ENCODE results near the gene GCDH. TPM values are rescaled to one million over a fixed set of nuclear protein-coding genes. Genes with fewer than 3 reads are reported as not detected.
"Not testable (repeated sequence)": the region's sequence is repeated elsewhere in the genome, so short reads cannot be mapped to it uniquely, and the experiment has no call there.

GCDH gene
- polyA plus RNA-seq, 4 donors, result 24.7 to 36.2 (median 30.4) TPM

GRCh38 chr19:12896460-12896859 lies 5.5 kb downstream of the GCDH start:
- DNase-seq (ENCODE audit: low read depth in 4 of 4, low spot score in 3 of 4), result no peak

GRCh38 chr19:12899891-12900518 lies 9.0 kb downstream of the GCDH start:
- DNase-seq (ENCODE audit: low read depth in 4 of 4, low spot score in 3 of 4), result no peak

GRCh38 chr19:12907166-12907565 lies 16.2 kb downstream of the GCDH start:
- DNase-seq (ENCODE audit: low read depth in 4 of 4, low spot score in 3 of 4), result no peak

GRCh38 chr19:12912571-12912970 lies 21.6 kb downstream of the GCDH start:
- DNase-seq (ENCODE audit: low read depth in 4 of 4, low spot score in 3 of 4), result no peak

- no peak for DNase-seq (ENCODE audit: low read depth in 4 of 4, low spot score in 3 of 4)
Observed at GRCh38 chr19:12913011-12913561, 22.1 kb downstream of the GCDH start.

GRCh38 chr19:12913851-12914690 lies 23.1 kb downstream of the GCDH start:
- no peak for DNase-seq (ENCODE audit: low read depth in 4 of 4, low spot score in 3 of 4)

GRCh38 chr19:12915860-12916259 lies 24.9 kb downstream of the GCDH start:
- not testable (repeated sequence) for DNase-seq (ENCODE audit: low read depth in 4 of 4, low spot score in 3 of 4)

- no peak for DNase-seq (ENCODE audit: low read depth in 4 of 4, low spot score in 3 of 4)
Observed at GRCh38 chr19:12918253-12918652, 27.3 kb downstream of the GCDH start.

- no peak for DNase-seq (ENCODE audit: low read depth in 4 of 4, low spot score in 3 of 4)
Observed at GRCh38 chr19:12921047-12921446, 30.1 kb downstream of the GCDH start.

GRCh38 chr19:12922959-12923358 lies 32.0 kb downstream of the GCDH start:
- no peak for DNase-seq (ENCODE audit: low read depth in 4 of 4, low spot score in 3 of 4)

- DNase-seq (ENCODE audit: low read depth in 4 of 4, low spot score in 3 of 4), result no peak
Observed at GRCh38 chr19:12924621-12925310, 33.8 kb downstream of the GCDH start.

GRCh38 chr19:12930002-12930645 lies 39.2 kb downstream of the GCDH start:
- DNase-seq (ENCODE audit: low read depth in 4 of 4, low spot score in 3 of 4), result no peak

GRCh38 chr19:12932392-12933286 lies 41.7 kb downstream of the GCDH start:
- DNase-seq (ENCODE audit: low read depth in 4 of 4, low spot score in 3 of 4), result no peak

- DNase-seq (ENCODE audit: low read depth in 4 of 4, low spot score in 3 of 4), result peak; percentile 82 to 88 (median 84)
Observed at GRCh38 chr19:12933287-12934072, 42.5 kb downstream of the GCDH start, which contains the start of gene FARSA. Gene FARSA (minus strand): TSS chr19:12933711. CDS start chr19:12933696, 15 bp downstream.

GRCh38 chr19:12935071-12935470 lies 44.1 kb downstream of the GCDH start:
- DNase-seq (ENCODE audit: low read depth in 4 of 4, low spot score in 3 of 4), result no peak

GRCh38 chr19:12936582-12936981 lies 45.6 kb downstream of the GCDH start:
- no peak for DNase-seq (ENCODE audit: low read depth in 4 of 4, low spot score in 3 of 4)

GRCh38 chr19:12937093-12937926 lies 46.4 kb downstream of the GCDH start:
- no peak for DNase-seq (ENCODE audit: low read depth in 4 of 4, low spot score in 3 of 4)
